A204.1 (cell line): ENCODE results near the gene MOB4.

Source experiments
- FAIRE-seq: peaks from 2 replicates; lab custom pipeline; 2012; peaks lifted over from hg19 to GRCh38; lab: Jason Lieb, UNC

The MOB4 gene

GRCh38 chr2:197591339-197592072 is 75.6 kb downstream of the MOB4 start:
- no peak for FAIRE-seq

DNA sequence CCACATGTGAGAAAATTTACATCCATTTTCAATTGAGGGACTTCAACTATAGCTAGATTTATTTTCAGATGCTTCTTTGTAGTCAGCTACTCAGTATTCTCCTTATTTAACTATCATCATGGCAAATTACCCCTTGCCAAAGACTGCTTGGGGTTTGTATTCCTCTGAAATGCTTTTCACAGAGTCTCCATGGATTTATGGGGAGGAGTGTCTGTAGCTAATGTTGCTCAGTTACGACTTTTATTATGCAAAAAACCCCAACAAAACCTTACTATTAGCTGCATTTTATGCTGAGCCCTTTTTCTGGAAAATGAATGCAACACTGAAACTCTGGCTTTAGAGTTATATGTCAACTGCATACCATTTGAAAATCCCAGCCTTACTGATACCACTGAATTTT is 80.9 kb downstream of the MOB4 start:
- no peak for FAIRE-seq

- FAIRE-seq, result no peak
Measured at GRCh38 chr2:197597166-197597565, 81.3 kb downstream of the MOB4 start.

DNA sequence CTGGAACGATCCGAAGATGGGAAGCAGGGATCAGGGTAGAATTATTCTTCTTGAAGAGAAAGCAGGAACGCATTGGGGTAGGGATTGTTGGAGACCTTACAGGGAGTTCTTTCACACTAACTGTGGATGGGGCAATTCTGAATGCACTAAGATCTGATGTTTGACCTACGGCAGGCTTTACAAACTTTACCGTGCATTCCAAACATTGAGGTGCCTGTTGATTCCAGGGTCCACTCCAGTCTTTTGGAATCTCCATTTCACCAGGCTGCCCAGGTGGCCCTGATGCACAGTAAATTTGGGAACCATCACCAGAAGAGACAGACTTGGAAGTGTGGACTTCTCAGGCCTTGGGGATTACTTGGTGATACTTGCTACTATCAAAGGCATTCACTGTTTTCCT is 82.6 kb downstream of the MOB4 start:
- FAIRE-seq, result no peak

DNA sequence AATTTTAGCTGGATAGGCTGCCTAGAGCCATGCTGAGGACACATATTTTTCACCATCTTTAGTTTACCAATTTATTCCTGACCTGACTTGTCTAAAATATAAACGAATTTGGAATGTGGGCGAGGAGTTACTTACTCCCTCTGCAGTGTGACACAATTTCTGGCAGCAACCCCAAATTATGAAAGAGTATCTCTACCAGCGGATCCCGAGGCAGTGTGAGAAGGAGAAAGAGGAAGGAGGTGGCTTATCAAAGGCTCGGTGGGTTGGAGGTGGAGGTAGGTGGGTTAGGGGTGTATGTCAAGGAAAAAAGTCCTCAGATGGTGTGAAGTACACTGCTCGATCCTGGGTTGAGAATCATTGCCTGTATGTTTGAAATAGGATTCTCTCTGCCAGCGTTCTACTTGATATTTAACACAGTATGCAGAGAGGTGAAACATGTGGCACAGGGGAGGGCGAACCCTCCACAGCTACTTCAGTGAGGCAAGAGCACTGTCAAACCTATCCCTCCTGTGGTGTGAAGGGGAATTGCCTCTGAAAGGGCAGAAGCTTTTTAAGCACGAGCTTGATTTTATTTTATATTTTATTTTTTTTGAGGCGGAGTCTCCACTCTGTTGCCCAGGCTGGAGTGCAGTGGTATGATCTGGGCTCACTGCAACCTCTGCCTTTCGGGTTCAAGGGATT is 83.6 kb downstream of the MOB4 start:
- no peak for FAIRE-seq

DNA sequence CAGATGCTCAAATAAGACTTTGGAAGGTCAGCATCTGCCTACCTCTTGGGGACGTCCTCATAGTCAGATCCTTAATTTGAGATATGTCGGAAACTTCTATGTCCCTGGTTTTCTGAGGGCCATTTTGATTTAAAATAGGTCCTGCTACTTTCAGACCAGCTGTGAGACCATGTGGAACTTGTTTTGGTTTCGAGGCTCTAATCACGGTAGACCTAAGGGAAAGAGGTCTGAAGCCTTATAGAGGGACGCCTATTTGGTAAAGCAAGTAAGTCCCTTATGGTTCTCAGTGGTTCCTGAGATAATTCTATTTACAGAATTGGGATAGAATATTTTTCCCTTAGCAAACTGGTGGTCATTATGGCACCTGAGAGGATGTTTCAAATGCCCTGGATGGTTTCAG is 84.4 kb downstream of the MOB4 start:
- FAIRE-seq, result no peak

GRCh38 chr2:197601726-197602125 is 85.9 kb downstream of the MOB4 start:
- FAIRE-seq, result no peak
